ENCODE results near the gene FAM114A2. TPM values are rescaled to one million over a fixed set of nuclear protein-coding genes. Genes with fewer than 3 reads are reported as not detected.
A peak's percentile ranks its signal among the peaks of the same experiment; 100 is the strongest.

FAM114A2 gene
- total RNA-seq, 1 donor from 2014 or later, result 27.2 TPM

GRCh38 chr5:153983885-153984284, 54.8 kb downstream of the FAM114A2 start:
- no peak for DNase-seq

- DNase-seq, result no peak
Observed at GRCh38 chr5:153981905-153982605, 56.7 kb downstream of the FAM114A2 start.

GRCh38 chr5:153979028-153979783, 59.5 kb downstream of the FAM114A2 start:
- no peak for DNase-seq

DNA sequence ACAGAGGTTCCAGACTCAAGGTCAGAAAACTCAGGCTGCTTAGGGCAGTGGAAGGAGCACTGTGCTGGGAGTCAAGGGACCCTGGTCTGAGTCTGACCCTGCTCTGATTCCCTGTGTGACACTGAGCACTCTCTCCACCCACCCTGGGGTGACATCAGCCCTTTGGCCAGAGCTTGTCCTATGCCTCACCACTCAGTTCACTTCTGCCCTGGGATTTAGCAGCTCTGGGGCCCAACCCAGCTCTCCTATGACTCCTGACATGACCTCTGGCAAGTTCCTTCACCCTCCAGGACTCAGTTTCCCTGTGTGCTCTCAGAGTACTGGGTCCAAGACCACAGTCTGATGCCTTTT, 63.9 kb downstream of the FAM114A2 start:
- DNase-seq, result no peak

DNA sequence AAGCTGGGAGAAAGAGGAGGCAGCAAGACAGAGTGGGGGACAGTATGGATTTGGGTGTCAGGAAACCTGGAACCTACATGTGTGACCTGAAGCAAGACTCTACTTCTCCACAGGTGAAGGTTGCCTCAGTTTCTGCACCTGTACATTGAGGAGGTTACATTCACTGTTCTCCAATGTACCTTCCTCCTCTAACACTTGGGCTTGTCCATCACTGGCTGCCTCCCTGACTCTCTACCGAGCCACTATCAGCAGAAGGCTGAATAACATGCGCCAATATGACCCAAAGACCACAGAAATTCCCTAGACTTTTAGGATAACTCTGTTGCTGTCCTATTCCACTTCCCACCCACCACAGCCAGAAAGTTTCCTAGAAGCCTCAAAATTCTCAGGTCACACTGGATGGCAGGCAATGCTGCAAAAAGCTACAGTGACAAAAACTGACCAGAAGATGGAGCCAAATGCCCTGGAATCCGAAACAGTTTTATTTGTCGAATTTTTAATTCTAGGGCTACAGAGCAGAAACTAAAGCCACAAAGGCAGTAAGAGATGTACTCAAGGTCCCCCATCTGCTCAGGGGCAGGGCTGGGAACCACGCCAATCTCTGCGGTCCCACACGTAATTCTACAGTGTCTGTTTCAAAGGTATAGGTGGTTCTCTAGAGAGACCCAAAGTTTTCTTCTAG, 64.4 kb downstream of the FAM114A2 start:
- DNase-seq, result peak; percentile 39

- DNase-seq, result no peak
Observed at GRCh38 chr5:153972240-153972639, 66.5 kb downstream of the FAM114A2 start.

- no peak for DNase-seq
Observed at GRCh38 chr5:153970496-153970895, 68.2 kb downstream of the FAM114A2 start.

DNA sequence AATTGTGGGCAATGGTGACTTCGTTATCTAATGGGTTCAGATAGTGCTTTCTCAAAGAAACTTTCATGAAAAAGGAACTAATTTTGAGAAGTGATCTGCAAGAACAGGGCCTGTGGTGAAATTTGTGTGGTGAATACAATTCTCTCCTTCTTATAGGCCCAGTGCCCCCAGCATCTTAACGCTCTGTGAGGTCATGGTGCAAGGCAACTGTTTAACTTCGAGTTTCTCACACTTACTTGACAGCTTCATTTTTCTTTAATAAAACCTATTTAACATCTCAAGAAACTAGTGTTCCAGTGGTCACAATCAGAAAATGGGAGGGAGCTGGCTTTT, 69.2 kb downstream of the FAM114A2 start:
- no peak for DNase-seq

DNA sequence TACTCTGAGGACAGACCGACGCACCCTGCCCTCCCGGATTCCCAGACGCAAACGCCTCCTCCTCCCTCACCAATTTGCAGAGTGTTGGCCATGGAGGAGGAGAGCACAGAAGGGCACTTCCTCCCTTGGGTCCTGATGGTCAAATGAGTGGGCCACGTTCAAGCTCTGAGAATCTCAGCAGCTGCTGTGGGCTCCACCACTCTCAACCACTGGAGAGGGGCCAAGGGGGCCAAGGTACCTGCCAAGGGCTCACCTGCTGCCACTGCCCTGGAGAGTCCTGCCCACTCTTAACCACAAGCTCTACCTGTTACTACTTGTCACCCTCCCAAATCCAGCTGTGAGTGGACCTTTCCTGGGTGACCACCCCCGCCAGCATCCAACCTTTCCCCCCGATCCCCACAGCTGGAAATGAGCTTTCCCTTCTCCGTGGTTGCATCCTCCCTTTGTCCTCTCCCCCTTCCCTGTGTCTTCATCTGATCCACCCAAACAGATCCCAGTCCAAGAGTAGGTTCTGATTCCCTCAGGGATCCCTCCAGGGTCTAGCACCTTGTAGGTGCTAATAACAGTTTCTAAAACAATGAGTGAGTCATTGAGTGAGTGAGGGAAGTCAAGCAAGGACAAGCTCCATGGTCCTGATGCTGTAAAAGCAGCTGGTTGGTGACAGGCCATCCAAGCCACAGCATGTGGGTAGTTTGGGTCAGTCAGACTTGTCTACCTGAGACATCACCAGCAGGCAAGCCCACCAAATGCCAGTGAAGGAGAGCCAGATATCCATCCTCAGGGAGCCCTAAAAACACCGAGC, 69.7 kb downstream of the FAM114A2 start:
- DNase-seq, result no peak

- peak; percentile 33 for DNase-seq
Observed at GRCh38 chr5:153964880-153965645, 73.6 kb downstream of the FAM114A2 start.

DNA sequence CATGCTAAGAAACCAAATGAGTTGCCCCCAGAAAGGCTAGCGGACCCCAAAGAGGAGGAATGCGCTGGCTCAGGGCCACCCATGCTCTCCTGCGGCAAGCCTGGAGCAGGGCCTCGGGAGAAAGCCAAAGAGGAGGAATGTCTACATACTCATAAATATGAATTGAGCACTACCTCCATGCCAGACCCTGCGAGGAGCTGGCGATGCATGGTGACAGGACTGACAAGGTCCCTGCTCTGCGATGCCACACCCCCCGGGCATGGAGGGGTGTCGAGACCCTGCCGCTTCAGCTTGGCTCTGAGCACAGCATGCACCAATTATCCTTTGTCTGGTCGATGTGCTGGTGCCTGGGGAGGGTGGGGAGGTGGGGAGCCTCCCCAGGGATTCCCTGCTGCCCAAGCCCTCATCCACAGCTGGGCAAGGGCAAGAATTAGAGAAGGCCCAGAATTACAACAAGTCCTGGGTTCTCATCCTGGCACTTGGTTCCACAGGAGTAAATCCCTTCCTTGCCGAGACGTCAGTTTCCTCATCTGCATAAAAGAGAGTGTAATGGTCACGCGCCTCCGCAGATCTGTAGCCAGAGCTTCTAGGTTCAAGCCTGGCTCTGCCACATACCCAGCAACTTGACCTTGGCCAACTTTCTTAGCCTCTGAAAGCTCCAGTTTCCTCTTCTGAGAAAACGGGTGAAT, 74.4 kb downstream of the FAM114A2 start:
- no peak for DNase-seq

DNA sequence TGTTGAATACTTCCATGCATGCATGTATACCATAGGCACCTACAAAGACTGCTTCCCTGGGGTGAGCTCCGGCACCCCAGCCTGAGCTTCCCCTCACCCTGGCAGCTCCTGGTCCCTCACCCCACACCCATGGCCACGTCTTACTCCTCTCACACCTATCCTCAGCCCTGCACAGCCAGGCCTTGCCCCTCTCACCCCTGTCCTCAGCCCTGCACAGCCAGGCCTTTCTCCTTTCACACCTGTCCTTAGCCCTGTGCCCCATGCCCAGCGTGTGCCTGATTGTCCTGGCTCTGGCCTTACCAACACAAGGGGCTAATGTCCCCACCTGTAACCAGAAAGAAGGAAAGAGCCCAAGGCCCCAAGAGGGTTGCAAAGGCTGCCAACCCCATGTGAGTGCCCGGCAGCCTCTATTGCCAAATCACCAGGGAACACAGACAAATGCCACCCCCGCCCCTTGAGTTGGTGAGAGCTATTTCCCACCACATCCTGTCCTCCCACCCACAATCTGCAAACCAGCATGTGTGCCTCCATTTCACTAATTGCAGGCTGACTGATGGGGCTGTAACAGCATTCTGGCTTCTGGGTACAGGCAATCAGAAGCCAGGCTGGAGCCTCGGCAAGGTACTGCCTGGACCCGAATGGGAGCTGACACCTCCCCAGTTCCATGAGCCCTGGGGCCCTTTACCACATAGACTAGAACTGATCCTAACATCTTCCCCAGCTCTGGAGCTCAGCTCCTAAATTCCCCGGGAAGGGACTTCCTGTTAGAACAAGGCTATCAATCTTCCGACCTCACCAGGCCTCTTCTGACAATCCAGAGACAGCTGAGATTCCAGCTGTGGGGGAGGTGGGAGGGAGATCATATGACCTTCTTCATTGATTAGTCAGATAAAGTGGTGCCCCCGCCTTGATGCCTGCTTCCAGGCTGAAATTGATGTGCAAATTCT, 78.2 kb downstream of the FAM114A2 start:
- DNase-seq, result no peak

GRCh38 chr5:153959134-153959957, 79.4 kb downstream of the FAM114A2 start:
- peak; percentile 72 for DNase-seq

DNA sequence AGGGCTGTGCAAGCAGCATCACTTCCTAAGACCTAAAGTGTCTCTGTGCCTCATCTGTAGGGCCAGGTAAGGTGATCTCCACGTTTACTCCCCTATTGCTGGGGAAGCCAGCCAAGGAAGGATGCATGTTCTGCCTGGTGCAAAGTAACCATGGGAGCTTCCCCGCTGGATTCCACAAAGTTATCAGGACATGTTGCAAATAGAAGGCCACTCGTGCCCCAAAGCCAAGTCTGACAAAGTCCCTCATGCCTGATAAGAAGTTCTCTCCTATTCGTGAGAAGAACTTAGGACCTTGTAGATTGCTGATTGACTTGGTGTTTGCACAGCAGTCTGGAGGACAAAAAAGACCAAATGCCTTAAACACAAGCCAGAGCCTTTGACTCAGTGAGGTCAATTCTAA, 81.5 kb downstream of the FAM114A2 start:
- DNase-seq, result no peak

- no peak for DNase-seq
Observed at GRCh38 chr5:153953411-153953810, 85.3 kb downstream of the FAM114A2 start.

- DNase-seq, result peak; percentile 37
Observed at GRCh38 chr5:153952893-153953292, 85.8 kb downstream of the FAM114A2 start.

GRCh38 chr5:153952057-153952456, 86.7 kb downstream of the FAM114A2 start:
- DNase-seq, result no peak

- DNase-seq, result no peak
Observed at GRCh38 chr5:153941265-153941664, 97.4 kb downstream of the FAM114A2 start.
